HCT116 (cell line): ENCODE data around the gene LRP1B.

Experiments
- EZH2 ChIP-seq: fragments of 200-600 bp; sonication (generic); IDR thresholded peaks from 2 replicates; pipeline ENCODE4 v1.6.1; 2017; ENCODE audit warnings: antibody characterized with exemption, mixed run types
- EZH2phosphoT487 ChIP-seq: fragments of 200-600 bp; IDR thresholded peaks from 2 replicates; pipeline ENCODE4 v1.6.1; 2018; ENCODE audit warnings: antibody characterized with exemption, borderline replicate concordance
- JUND ChIP-seq: IDR thresholded peaks from 2 replicates; pipeline ENCODE4 v1.6.1; 2012
- MAX ChIP-seq: IDR thresholded peaks from 2 replicates; pipeline ENCODE4 v1.6.1; 2012
- POLR2A ChIP-seq: IDR thresholded peaks from 2 replicates; pipeline ENCODE4 v1.7.0; 2011; ENCODE audit warnings: borderline replicate concordance; ENCODE audit not compliant: insufficient read depth, insufficient read length; ENCODE audit errors: extremely low read depth
- POLR2AphosphoS5 ChIP-seq: IDR thresholded peaks from 2 replicates; pipeline ENCODE4 v1.6.1; 2011; ENCODE audit warnings: mild to moderate bottlenecking, low read depth, low read length, moderate library complexity
- RAD21 ChIP-seq: IDR thresholded peaks from 2 replicates; pipeline ENCODE4 v1.6.1; 2012; ENCODE audit warnings: low read depth, mild to moderate bottlenecking
- SIN3A ChIP-seq: IDR thresholded peaks from 2 replicates; pipeline ENCODE4 v1.6.1; 2012; ENCODE audit warnings: low read depth
- SP1 ChIP-seq: IDR thresholded peaks from 2 replicates; pipeline ENCODE4 v1.6.1; 2012; ENCODE audit warnings: low read depth
- YY1 ChIP-seq: IDR thresholded peaks from 2 replicates; pipeline ENCODE4 v1.6.1; 2011; ENCODE audit warnings: low read length, low read depth, moderate library complexity, mild to moderate bottlenecking; ENCODE audit not compliant: insufficient replicate concordance; ENCODE audit errors: extremely low read depth
- ZBTB33 ChIP-seq: IDR thresholded peaks from 2 replicates; pipeline ENCODE4 v1.6.1; 2011; ENCODE audit warnings: mild to moderate bottlenecking, low read length, moderate library complexity; ENCODE audit not compliant: insufficient replicate concordance; ENCODE audit errors: extremely low read depth
- ZNF274 ChIP-seq: fragments of 200-500 bp; sonication (Bioruptor generic); IDR thresholded peaks from 2 replicates; pipeline ENCODE4 v1.6.1; 2014; ENCODE audit warnings: mild to moderate bottlenecking, low read depth, low read length, inconsistent platforms
- TF ChIP-seq, protein P1 (sequence below): IDR thresholded peaks from 2 replicates; pipeline ENCODE4 v1.6.1; 2012; ENCODE audit warnings: low read depth
- TF ChIP-seq, protein P2 (sequence below), 3 experiments: fragments of 200-600 bp in 1 of 3; sonication (generic) in 1 of 3; IDR thresholded peaks in 2 of 3; conservative IDR thresholded peaks in 1 of 3; 2 replicates each; pipeline ENCODE4 v1.5.1; 2012 to 2017; ENCODE audit warnings: low read depth in 2 of 3, low read length in 2 of 3, antibody characterized with exemption in 1 of 3, borderline replicate concordance in 1 of 3, control low read depth in 1 of 3, mild to moderate bottlenecking in 1 of 3, mixed read lengths in 1 of 3, mixed run types in 1 of 3, moderate library complexity in 1 of 3; ENCODE audit not compliant: insufficient read depth in 1 of 3

DNA sequence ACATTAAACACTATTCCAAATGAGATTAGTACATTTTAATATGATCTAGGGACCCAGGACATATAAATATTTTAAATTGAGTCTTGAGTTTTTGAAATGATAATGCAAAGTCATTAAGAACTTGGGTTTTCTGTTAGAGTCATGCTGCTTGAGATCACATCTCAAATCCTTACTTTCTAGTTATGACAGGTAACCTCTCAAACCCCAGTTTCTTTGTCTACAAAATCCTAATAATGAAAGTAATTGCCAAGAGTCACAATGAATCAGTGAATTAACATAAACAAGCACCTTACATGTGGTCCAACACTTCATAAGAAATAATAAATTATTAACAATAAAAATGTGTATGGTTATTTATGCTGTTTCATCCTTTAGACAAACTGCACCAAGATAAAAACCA is 607.6 kb downstream of the LRP1B start:
- TF ChIP-seq MAX, result no peak
- TF ChIP-seq, protein P1, sequence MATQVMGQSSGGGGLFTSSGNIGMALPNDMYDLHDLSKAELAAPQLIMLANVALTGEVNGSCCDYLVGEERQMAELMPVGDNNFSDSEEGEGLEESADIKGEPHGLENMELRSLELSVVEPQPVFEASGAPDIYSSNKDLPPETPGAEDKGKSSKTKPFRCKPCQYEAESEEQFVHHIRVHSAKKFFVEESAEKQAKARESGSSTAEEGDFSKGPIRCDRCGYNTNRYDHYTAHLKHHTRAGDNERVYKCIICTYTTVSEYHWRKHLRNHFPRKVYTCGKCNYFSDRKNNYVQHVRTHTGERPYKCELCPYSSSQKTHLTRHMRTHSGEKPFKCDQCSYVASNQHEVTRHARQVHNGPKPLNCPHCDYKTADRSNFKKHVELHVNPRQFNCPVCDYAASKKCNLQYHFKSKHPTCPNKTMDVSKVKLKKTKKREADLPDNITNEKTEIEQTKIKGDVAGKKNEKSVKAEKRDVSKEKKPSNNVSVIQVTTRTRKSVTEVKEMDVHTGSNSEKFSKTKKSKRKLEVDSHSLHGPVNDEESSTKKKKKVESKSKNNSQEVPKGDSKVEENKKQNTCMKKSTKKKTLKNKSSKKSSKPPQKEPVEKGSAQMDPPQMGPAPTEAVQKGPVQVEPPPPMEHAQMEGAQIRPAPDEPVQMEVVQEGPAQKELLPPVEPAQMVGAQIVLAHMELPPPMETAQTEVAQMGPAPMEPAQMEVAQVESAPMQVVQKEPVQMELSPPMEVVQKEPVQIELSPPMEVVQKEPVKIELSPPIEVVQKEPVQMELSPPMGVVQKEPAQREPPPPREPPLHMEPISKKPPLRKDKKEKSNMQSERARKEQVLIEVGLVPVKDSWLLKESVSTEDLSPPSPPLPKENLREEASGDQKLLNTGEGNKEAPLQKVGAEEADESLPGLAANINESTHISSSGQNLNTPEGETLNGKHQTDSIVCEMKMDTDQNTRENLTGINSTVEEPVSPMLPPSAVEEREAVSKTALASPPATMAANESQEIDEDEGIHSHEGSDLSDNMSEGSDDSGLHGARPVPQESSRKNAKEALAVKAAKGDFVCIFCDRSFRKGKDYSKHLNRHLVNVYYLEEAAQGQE, result no peak
- TF ChIP-seq EZH2phosphoT487, result no peak
- TF ChIP-seq, protein P2, sequence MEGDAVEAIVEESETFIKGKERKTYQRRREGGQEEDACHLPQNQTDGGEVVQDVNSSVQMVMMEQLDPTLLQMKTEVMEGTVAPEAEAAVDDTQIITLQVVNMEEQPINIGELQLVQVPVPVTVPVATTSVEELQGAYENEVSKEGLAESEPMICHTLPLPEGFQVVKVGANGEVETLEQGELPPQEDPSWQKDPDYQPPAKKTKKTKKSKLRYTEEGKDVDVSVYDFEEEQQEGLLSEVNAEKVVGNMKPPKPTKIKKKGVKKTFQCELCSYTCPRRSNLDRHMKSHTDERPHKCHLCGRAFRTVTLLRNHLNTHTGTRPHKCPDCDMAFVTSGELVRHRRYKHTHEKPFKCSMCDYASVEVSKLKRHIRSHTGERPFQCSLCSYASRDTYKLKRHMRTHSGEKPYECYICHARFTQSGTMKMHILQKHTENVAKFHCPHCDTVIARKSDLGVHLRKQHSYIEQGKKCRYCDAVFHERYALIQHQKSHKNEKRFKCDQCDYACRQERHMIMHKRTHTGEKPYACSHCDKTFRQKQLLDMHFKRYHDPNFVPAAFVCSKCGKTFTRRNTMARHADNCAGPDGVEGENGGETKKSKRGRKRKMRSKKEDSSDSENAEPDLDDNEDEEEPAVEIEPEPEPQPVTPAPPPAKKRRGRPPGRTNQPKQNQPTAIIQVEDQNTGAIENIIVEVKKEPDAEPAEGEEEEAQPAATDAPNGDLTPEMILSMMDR (IDR thresholded peaks at IDR 0.05 in 2 of 3, conservative IDR thresholded peaks at IDR 0.05 in 1 of 3; ENCODE audit: borderline replicate concordance in 1 of 3, insufficient read depth in 1 of 3, low read depth in 2 of 3, low read length in 2 of 3), result no peak
- TF ChIP-seq ZBTB33, result no peak
- no peak for TF ChIP-seq ZNF274
- TF ChIP-seq YY1, result no peak
- TF ChIP-seq EZH2, result no peak
- TF ChIP-seq POLR2A, result no peak
- TF ChIP-seq POLR2AphosphoS5, result no peak
- TF ChIP-seq RAD21, result no peak
- TF ChIP-seq SIN3A, result no peak
- TF ChIP-seq SP1, result no peak
- TF ChIP-seq JUND, result no peak
